Smooth muscle cell of bladder (primary cell): ENCODE results near the gene DSC2. TPM values are rescaled to one million over a fixed set of nuclear protein-coding genes. Genes with fewer than 3 reads are reported as not detected.

ENCODE experiments used
- total RNA-seq: library from RNA; depleted of rRNA; stranded (reverse); fragments of >200 nt; gene quantifications from 2 replicates; pipeline ENCODE4 v1.2.3, GENCODE V29; 2014

The DSC2 gene
- total RNA-seq = under 0.01 TPM in 1 of 2 replicates, not detected in the other

DNA sequence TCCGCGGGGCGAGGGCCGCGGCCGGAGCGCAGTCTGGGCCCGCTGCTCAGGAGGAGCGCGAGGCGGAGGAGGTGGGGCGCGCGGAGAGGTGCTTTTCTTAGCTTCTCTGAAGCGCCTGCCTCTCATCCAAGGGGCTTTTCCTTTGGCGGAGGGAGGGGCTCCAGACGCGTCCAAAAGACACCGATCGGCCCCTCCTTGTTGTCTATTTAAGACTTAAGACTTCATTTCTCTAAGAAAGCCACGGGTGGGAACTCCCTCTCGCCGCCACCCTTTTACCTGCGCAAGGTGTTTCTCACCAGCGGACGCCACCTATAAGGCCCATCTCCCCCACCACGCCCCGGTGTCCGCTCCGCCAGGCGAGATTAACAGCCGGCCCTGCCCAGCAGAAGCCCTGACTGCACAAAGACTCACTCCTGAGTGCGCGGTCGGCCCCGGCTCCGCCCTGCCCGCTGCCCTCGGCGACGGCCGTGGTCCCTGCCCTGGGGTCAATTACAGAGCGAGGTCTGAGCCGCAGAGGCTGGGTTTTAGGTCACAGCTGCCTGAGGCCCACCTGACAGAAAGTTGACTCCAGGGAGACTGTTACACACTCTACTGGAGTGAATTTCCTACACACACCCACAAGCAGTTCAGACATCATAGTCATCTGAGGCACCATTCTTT, at the start of gene DSC2:
Gene DSC2 (minus strand): TSS at position 397 of the 660 bp plus-strand sequence. CDS start 450 bp downstream, outside the sequence.

DNA sequence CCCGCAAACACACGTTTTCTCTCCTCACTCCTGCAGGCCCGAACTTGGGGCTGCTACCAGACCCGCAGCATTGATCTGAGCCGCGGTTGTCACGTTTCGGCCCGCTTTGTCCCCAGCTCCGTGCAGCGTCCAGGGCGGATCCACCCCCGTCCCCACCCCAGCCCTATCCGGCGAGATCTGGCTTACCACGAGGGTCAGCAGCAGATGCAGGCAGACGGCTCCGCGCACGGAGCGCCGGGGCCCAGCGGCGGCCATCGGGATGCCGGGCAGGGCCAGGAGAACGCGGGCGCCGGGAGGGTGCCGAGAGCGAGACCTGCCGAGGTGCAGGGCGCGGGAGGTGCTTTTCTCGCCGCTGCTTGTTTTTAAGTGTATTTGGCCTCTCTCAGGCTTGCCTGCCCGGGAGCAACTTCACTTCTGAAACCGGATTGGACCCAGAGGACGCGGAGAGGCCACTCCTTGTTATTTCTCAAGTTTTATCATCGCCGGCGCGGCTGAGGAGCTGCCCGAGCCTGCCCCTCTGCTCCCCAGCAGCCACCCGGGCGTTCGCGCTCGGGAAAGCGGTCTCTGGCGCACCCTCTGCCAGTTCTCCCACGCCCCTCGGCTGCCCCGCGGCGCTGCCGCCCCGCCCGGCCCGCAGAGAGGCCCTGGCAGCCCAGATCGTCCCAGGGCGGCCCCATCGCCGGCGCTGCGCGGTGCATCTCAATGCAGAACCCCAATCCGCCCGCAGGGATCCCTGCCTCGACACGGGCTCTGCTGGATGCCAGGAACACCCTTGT, 59.6 kb downstream of the DSC2 start, which contains the start of gene DSC3:
Gene DSC3 (minus strand): TSS at position 337 of the 776 bp plus-strand sequence. CDS start 82 bp downstream, at position 255.

Other genes starting within 250 kb of the DSC2 start
- 0.09 and 0.14 TPM in 2 replicates for gene DSC3, start 59.7 kb downstream of the DSC2 start, total RNA-seq
- not detected in 2 replicates for gene DSC1, start 60.4 kb upstream of the DSC2 start, total RNA-seq
- gene DSG1, start 215.7 kb upstream of the DSC2 start, total RNA-seq = not detected in 2 replicates